ENCODE measurements around the gene PRR33.

DNA sequence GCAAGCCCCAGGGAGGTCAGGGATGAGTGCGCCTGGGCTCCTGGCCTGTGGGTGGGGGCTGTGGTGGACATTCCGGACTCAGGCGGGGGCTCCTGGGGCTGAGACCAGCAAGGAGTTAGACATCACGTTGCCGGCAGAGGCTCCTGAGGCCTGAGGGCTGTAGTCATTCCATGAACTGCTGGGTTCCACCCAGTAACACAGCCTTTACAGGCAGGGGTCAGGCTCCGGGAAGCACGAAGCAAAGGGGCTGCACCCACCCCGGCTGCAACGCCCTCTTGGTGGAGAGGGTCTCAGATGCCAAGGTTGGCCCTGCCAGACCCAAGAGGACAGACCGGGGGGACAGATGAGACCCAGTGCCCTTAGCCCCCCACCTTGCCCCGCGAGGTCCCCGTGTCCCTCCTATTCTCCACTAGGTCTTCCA is 36.8 kb upstream of the PRR33 start:
- TF ChIP-seq, protein P1, sequence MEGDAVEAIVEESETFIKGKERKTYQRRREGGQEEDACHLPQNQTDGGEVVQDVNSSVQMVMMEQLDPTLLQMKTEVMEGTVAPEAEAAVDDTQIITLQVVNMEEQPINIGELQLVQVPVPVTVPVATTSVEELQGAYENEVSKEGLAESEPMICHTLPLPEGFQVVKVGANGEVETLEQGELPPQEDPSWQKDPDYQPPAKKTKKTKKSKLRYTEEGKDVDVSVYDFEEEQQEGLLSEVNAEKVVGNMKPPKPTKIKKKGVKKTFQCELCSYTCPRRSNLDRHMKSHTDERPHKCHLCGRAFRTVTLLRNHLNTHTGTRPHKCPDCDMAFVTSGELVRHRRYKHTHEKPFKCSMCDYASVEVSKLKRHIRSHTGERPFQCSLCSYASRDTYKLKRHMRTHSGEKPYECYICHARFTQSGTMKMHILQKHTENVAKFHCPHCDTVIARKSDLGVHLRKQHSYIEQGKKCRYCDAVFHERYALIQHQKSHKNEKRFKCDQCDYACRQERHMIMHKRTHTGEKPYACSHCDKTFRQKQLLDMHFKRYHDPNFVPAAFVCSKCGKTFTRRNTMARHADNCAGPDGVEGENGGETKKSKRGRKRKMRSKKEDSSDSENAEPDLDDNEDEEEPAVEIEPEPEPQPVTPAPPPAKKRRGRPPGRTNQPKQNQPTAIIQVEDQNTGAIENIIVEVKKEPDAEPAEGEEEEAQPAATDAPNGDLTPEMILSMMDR (IDR thresholded peaks at IDR 0.05): no peak
- TF ChIP-seq POLR2A (IDR thresholded peaks at IDR 0.05): no peak

All from right lobe of liver (tissue), 4 donors.